ENCODE measurements around the gene SEMA3C.

- TF ChIP-seq POLR2AphosphoS5 (IDR thresholded peaks at IDR 0.05; ENCODE audit: low read depth, low read length) (no peak), POLR2A (IDR thresholded peaks at IDR 0.05; ENCODE audit: low read depth, low read length) (no peak), SPI1 (IDR thresholded peaks at IDR 0.05; ENCODE audit: low read depth, low read length) (no peak), TAF1 (IDR thresholded peaks at IDR 0.05; ENCODE audit: low read depth, low read length) (no peak)
Observed at GRCh38 chr7:80869821-80870751, 48.8 kb downstream of the SEMA3C start.
